Activated T-helper 1 cell treated with anti-CD3 and anti-CD28 coated beads, Interleukin-12 subunit alpha, Interleukin-12 subunit beta, Interleukin-2, Interleukin-4 antibody, amounts not matched to agents 30 ng/mL and 10 ng/mL and 1 ng/mL, durations not matched to agents 14 hours and 24 hours and 36 hours (primary cell): ENCODE data around the gene ZFP36L2. TPM values are rescaled to one million over a fixed set of nuclear protein-coding genes. Genes with fewer than 3 reads are reported as not detected.

Experiments
- DNase-seq: peaks from one replicate; pipeline ENCODE4 v3.0.0; 2021; ENCODE audit warnings: low spot score
- H3K27ac Mint-ChIP-seq: one replicate; pipeline ENCODE4 v1.8.0; 2021; ENCODE audit warnings: mild to moderate bottlenecking, mixed read lengths
- H3K27me3 Mint-ChIP-seq: one replicate; pipeline ENCODE4 v1.8.0; 2022; ENCODE audit warnings: mild to moderate bottlenecking, moderate library complexity, mixed read lengths; ENCODE audit not compliant: insufficient read depth
- H3K36me3 Mint-ChIP-seq: one replicate; pipeline ENCODE4 v1.8.0; 2021; ENCODE audit warnings: low read depth, mixed read lengths
- H3K4me1 Mint-ChIP-seq: one replicate; pipeline ENCODE4 v1.8.0; 2021; ENCODE audit warnings: low read depth, mixed read lengths
- H3K4me3 Mint-ChIP-seq: one replicate; pipeline ENCODE4 v1.8.0; 2021; ENCODE audit warnings: mild to moderate bottlenecking, moderate library complexity, mixed read lengths
- H3K9me3 Mint-ChIP-seq: one replicate; pipeline ENCODE4 v1.8.0; 2021; ENCODE audit warnings: mixed read lengths
- intact Hi-C: fragments of 100-400 bp; cut with micrococcal nuclease; formaldehyde crosslinking; loops from one replicate; pipeline ENCODE4 v1.15.1; 2024
- total RNA-seq: library from RNA; stranded (reverse); gene quantifications from 2 replicates; pipeline ENCODE4 v1.2.3, GENCODE V29; 2022

Gene ZFP36L2
- total RNA-seq, 1 donor from 2014 or later = 92.3 TPM

GRCh38 chr2:43225093-43225787, 1.2 kb downstream of the ZFP36L2 start:
- intact Hi-C loops = loop anchor here (5.0 kb wide), 1 partner anchor 398 kb away; no protein-coding TSS in a partner anchor
- no peaks in the 10 kb centered on the region for H3K27me3 Mint-ChIP-seq

DNA sequence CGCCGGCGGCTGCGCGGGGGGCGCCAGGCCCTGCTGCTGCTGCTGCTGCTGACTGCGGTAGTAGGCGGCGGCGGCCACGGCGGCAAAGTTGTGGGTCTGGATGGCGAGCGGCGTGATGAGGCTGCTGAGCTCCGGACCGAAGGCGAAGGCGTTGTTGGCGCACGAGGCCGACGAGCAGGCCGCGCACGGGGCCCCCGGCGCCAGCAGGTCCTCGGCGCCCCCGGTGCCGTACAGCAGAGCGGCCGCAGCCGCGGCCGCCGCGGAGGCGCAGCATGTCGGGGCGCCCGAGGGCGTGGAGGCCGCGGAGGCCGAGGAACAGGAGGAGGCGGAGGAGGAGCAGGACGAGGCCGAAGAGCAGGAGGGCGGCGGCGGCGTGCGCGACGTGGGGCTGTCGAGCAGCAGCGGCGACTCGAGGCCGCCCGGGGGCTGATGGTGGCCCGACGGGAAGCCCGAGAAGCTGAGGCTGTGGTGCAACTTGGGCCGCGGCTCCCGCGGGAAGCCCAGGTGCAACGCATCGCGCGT, 1.8 kb downstream of the ZFP36L2 start:
- Mint-ChIP-seq H3K4me1 (peaks cover 55% of the 10 kb centered on the region), H3K27me3 (no peaks in the 10 kb centered on the region), H3K27ac (peak overlapping the region; percentile 48), H3K9me3 (no peaks in the 10 kb centered on the region), H3K4me3 (peak overlapping the region; percentile 92), H3K36me3 (peaks cover 42% of the 10 kb centered on the region)
- intact Hi-C loops = loop anchor here (5.0 kb wide), 1 partner anchor 397 kb away; no protein-coding TSS in a partner anchor
- no peak for DNase-seq

More at GRCh38 chr2:43225093-43225787, 1.2 kb downstream of the ZFP36L2 start:
- DNase-seq = peak; percentile 60
- Mint-ChIP-seq H3K36me3 (peaks cover 42% of the 10 kb centered on the region), H3K4me3 (peak overlapping the region; percentile 92), H3K27ac (peak overlapping the region; percentile 97), H3K9me3 (no peaks in the 10 kb centered on the region), H3K4me1 (peaks cover 51% of the 10 kb centered on the region)

GRCh38 chr2:43224131-43224570, 2.3 kb downstream of the ZFP36L2 start:
- DNase-seq = peak; percentile 71
- Mint-ChIP-seq H3K4me3 (peak overlapping the region; percentile 98), H3K36me3 (peaks cover 38% of the 10 kb centered on the region), H3K27ac (peak overlapping the region; percentile 99), H3K9me3 (no peaks in the 10 kb centered on the region), H3K27me3 (no peaks in the 10 kb centered on the region), H3K4me1 (peaks cover 55% of the 10 kb centered on the region)
- intact Hi-C loops = no loop called here

GRCh38 chr2:43223521-43224001, 2.8 kb downstream of the ZFP36L2 start:
- H3K36me3 Mint-ChIP-seq = peaks cover 38% of the 10 kb centered on the region
- no peak for DNase-seq
- H3K27me3 Mint-ChIP-seq = no peaks in the 10 kb centered on the region
- H3K9me3 Mint-ChIP-seq = no peaks in the 10 kb centered on the region
- intact Hi-C loops = no loop called here
- peak overlapping the region; percentile 99 for H3K27ac Mint-ChIP-seq
- peak overlapping the region; percentile 98 for H3K4me3 Mint-ChIP-seq
- H3K4me1 Mint-ChIP-seq = peaks cover 55% of the 10 kb centered on the region

- H3K27ac Mint-ChIP-seq = peak overlapping the region; percentile 88
- intact Hi-C loops = no loop called here
- H3K4me3 Mint-ChIP-seq = peak overlapping the region; percentile 94
- no peak for DNase-seq
- H3K27me3 Mint-ChIP-seq = no peaks in the 10 kb centered on the region
- H3K4me1 Mint-ChIP-seq = peaks cover 49% of the 10 kb centered on the region
- H3K9me3 Mint-ChIP-seq = no peaks in the 10 kb centered on the region
- peaks cover 38% of the 10 kb centered on the region for H3K36me3 Mint-ChIP-seq
Observed at GRCh38 chr2:43222475-43223309, 3.7 kb downstream of the ZFP36L2 start.

GRCh38 chr2:43221763-43222474, 4.5 kb downstream of the ZFP36L2 start:
- intact Hi-C loops = no loop called here
- peaks cover 38% of the 10 kb centered on the region for H3K36me3 Mint-ChIP-seq
- peak; percentile 49 for DNase-seq
- H3K9me3 Mint-ChIP-seq = no peaks in the 10 kb centered on the region
- peak overlapping the region; percentile 88 for H3K27ac Mint-ChIP-seq
- H3K4me3 Mint-ChIP-seq = peak overlapping the region; percentile 94
- peaks cover 48% of the 10 kb centered on the region for H3K4me1 Mint-ChIP-seq
- H3K27me3 Mint-ChIP-seq = no peaks in the 10 kb centered on the region

GRCh38 chr2:43221124-43221762, 5.2 kb downstream of the ZFP36L2 start:
- Mint-ChIP-seq H3K9me3 (no peaks in the 10 kb centered on the region), H3K4me1 (peaks cover 48% of the 10 kb centered on the region), H3K27me3 (no peaks in the 10 kb centered on the region), H3K27ac (peak overlapping the region; percentile 88), H3K36me3 (peaks cover 38% of the 10 kb centered on the region), H3K4me3 (peak overlapping the region; percentile 94)
- no peak for DNase-seq
- intact Hi-C loops = no loop called here

DNA sequence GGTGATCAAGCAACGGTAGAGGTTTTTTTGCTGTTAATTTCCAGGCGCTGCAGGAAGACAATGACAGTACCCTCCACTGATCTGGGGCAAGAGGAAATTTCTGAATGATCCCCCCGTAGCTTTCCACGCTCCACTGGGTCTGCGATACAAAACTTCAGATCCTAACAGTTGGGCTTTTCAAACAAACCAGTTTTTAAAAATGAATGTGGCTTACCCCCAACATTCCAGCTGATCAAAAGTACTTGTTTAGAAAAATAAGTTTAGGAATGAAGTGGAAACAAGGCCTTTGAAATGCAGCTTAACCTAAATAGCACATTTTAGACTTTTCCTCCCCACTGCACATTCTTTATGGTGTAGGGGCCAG, 5.7 kb downstream of the ZFP36L2 start:
- DNase-seq = no peak
- intact Hi-C loops = loop anchor here (1.0 kb wide), 5 partner anchors 25 to 89 kb away; no protein-coding TSS in a partner anchor
- peaks cover 38% of the 10 kb centered on the region for H3K36me3 Mint-ChIP-seq
- no peaks in the 10 kb centered on the region for H3K9me3 Mint-ChIP-seq
- peaks cover 48% of the 10 kb centered on the region for H3K4me1 Mint-ChIP-seq
- peak overlapping the region; percentile 88 for H3K27ac Mint-ChIP-seq
- peak overlapping the region; percentile 94 for H3K4me3 Mint-ChIP-seq
- no peaks in the 10 kb centered on the region for H3K27me3 Mint-ChIP-seq

GRCh38 chr2:43220229-43220751, 6.1 kb downstream of the ZFP36L2 start:
- Mint-ChIP-seq H3K4me1 (peaks cover 48% of the 10 kb centered on the region), H3K27ac (peak overlapping the region; percentile 88), H3K27me3 (no peaks in the 10 kb centered on the region), H3K4me3 (peak overlapping the region; percentile 94), H3K36me3 (peaks cover 36% of the 10 kb centered on the region), H3K9me3 (no peaks in the 10 kb centered on the region)
- no peak for DNase-seq
- intact Hi-C loops = loop anchor here (1.0 kb wide), 5 partner anchors 25 to 89 kb away; no protein-coding TSS in a partner anchor

- DNase-seq = peak; percentile 78
- no peaks in the 10 kb centered on the region for H3K9me3 Mint-ChIP-seq
- H3K4me3 Mint-ChIP-seq = peak overlapping the region; percentile 94
- peaks cover 33% of the 10 kb centered on the region for H3K36me3 Mint-ChIP-seq
- no peaks in the 10 kb centered on the region for H3K27me3 Mint-ChIP-seq
- peaks cover 48% of the 10 kb centered on the region for H3K4me1 Mint-ChIP-seq
- peak overlapping the region; percentile 88 for H3K27ac Mint-ChIP-seq
- intact Hi-C loops = loop anchor here (1.0 to 2.0 kb wide), 6 partner anchors 24 to 207 kb away; no protein-coding TSS in a partner anchor
Observed at GRCh38 chr2:43219383-43220228, 6.8 kb downstream of the ZFP36L2 start.
